ENCODE measurements around the gene ST6GALNAC4. TPM values are rescaled to one million over a fixed set of nuclear protein-coding genes. Genes with fewer than 3 reads are reported as not detected.

ST6GALNAC4 gene
- polyA plus RNA-seq, 3 donors: 10.6 to 11.8 (median 11.6) TPM

Other genes with a start within 250 kb of the ST6GALNAC4 start
- 1 to 10 TPM; 2.7 to 3.3 (median 2.9) TPM for gene CFAP157, start 210.1 kb downstream of the ST6GALNAC4 start, polyA plus RNA-seq (ENCODE audit: insufficient read length in 3 of 3)
- 1 to 10 TPM; 6.6 to 9.6 (median 7.5) TPM for gene PTRH1, start 201.4 kb downstream of the ST6GALNAC4 start, polyA plus RNA-seq (ENCODE audit: insufficient read length in 3 of 3)
- under 1 TPM; 0.14 to 0.26 (median 0.20) TPM for gene TTC16, start 201.0 kb downstream of the ST6GALNAC4 start, polyA plus RNA-seq (ENCODE audit: insufficient read length in 3 of 3)
- gene TOR2A, start 181.7 kb downstream of the ST6GALNAC4 start, polyA plus RNA-seq (ENCODE audit: insufficient read length in 3 of 3): 10 to 100 TPM; 12.3 to 15.6 (median 13.4) TPM
- gene SH2D3C, start 138.4 kb downstream of the ST6GALNAC4 start, polyA plus RNA-seq (ENCODE audit: insufficient read length in 3 of 3): 10 to 100 TPM; 12.1 to 15.1 (median 12.6) TPM
- 10 to 100 TPM; 69.3 to 69.7 (median 69.3) TPM for gene CDK9, start 131.0 kb downstream of the ST6GALNAC4 start, polyA plus RNA-seq (ENCODE audit: insufficient read length in 3 of 3)
- gene FPGS, start 114.2 kb downstream of the ST6GALNAC4 start, polyA plus RNA-seq (ENCODE audit: insufficient read length in 3 of 3): 10 to 100 TPM; 35.6 to 42.0 (median 39.4) TPM
- 10 to 100 TPM; 72.5 to 78.1 (median 74.0) TPM for gene ENG, start 62.4 kb downstream of the ST6GALNAC4 start, polyA plus RNA-seq (ENCODE audit: insufficient read length in 3 of 3)
- gene AK1, start 39.4 kb downstream of the ST6GALNAC4 start, polyA plus RNA-seq (ENCODE audit: insufficient read length in 3 of 3): 10 to 100 TPM; 33.9 to 40.0 (median 36.4) TPM
- 10 to 100 TPM; 39.7 to 47.3 (median 43.1) TPM for gene ST6GALNAC6, start 17.4 kb downstream of the ST6GALNAC4 start, polyA plus RNA-seq (ENCODE audit: insufficient read length in 3 of 3)
- gene PIP5KL1, start 13.7 kb upstream of the ST6GALNAC4 start, polyA plus RNA-seq (ENCODE audit: insufficient read length in 3 of 3): 1 to 10 TPM; 1.1 to 1.6 (median 1.1) TPM
- 10 to 100 TPM; 33.3 to 37.4 (median 36.5) TPM for gene DPM2, start 20.8 kb upstream of the ST6GALNAC4 start, polyA plus RNA-seq (ENCODE audit: insufficient read length in 3 of 3)
- gene EEIG1, start 63.9 kb upstream of the ST6GALNAC4 start, polyA plus RNA-seq (ENCODE audit: insufficient read length in 3 of 3): 10 to 100 TPM; 23.3 to 33.9 (median 26.6) TPM
- 10 to 100 TPM in 1 of 3 donors, 1 to 10 TPM in 2; 9.5 to 11.0 (median 9.6) TPM for gene NAIF1, start 150.3 kb upstream of the ST6GALNAC4 start, polyA plus RNA-seq (ENCODE audit: insufficient read length in 3 of 3)
- gene SLC25A25, start 151.2 kb upstream of the ST6GALNAC4 start, polyA plus RNA-seq (ENCODE audit: insufficient read length in 3 of 3): 10 to 100 TPM; 12.8 to 14.0 (median 13.4) TPM
- gene PTGES2, start 210.7 kb upstream of the ST6GALNAC4 start, polyA plus RNA-seq (ENCODE audit: insufficient read length in 3 of 3): 10 to 100 TPM; 35.2 to 43.5 (median 39.2) TPM
- gene LCN2, start 232.4 kb upstream of the ST6GALNAC4 start, polyA plus RNA-seq (ENCODE audit: insufficient read length in 3 of 3): under 1 TPM; 0.29 to 0.86 (median 0.79) TPM
- gene BBLN, start 243.2 kb upstream of the ST6GALNAC4 start, polyA plus RNA-seq (ENCODE audit: insufficient read length in 3 of 3): 10 to 100 TPM; 27.6 to 36.7 (median 30.9) TPM

Data from right renal cortex interstitium (tissue), 3 donors.